WTC11 (cell line): ENCODE results near the gene CORO1A. TPM values are rescaled to one million over a fixed set of nuclear protein-coding genes. Genes with fewer than 3 reads are reported as not detected.
A peak's percentile ranks its signal among the peaks of the same experiment; 100 is the strongest.
"Not testable (repeated sequence)": the region's sequence is repeated elsewhere in the genome, so short reads cannot be mapped to it uniquely, and the experiment has no call there.

Source experiments
- ATAC-seq: fragments of 200-7000 bp; cut with Tn5 transposase; 2 replicates; pipeline ENCODE4 v1.10.0; 2021; ENCODE audit warnings: mild to moderate bottlenecking, moderate library complexity
- CTCF ChIA-PET: fragments of 300-600 bp; sonication (Branson Sonifier 250); formaldehyde crosslinking; loops from one replicate; lab custom pipeline; 2021; ENCODE audit warnings: antibody characterized with exemption; lab: Charles Lee
- POLR2A ChIA-PET: fragments of 350-600 bp; sonication (Branson Sonifier 250); formaldehyde crosslinking; loops from one replicate; lab custom pipeline; 2021; ENCODE audit warnings: antibody characterized with exemption; lab: Charles Lee
- DNase-seq: peaks from one replicate; pipeline ENCODE4 v3.0.0; 2021; ENCODE audit warnings: low spot score
- H3K27ac Mint-ChIP-seq: 2 replicates; pipeline ENCODE4 v1.8.0; 2021; ENCODE audit warnings: mixed read lengths
- H3K27me3 Mint-ChIP-seq: 2 replicates; pipeline ENCODE4 v1.8.0; 2021; ENCODE audit warnings: low read depth, mild to moderate bottlenecking, moderate library complexity, mixed read lengths
- H3K36me3 Mint-ChIP-seq: 2 replicates; pipeline ENCODE4 v1.8.0; 2021; ENCODE audit warnings: mixed read lengths
- H3K4me1 Mint-ChIP-seq: 2 replicates; pipeline ENCODE4 v1.8.0; 2022; ENCODE audit warnings: mixed read lengths
- H3K4me3 Mint-ChIP-seq: 2 replicates; pipeline ENCODE4 v1.8.0; 2021; ENCODE audit warnings: mild to moderate bottlenecking, moderate library complexity, mixed read lengths
- H3K9me3 Mint-ChIP-seq: 2 replicates; pipeline ENCODE4 v1.8.0; 2021; ENCODE audit warnings: mixed read lengths
- GTF2I ChIP-seq: fragments of 250-450 bp; sonication (Bioruptor Pico); conservative IDR thresholded peaks from 2 replicates; pipeline ENCODE4 v1.4.0; 2021; ENCODE audit warnings: mild to moderate bottlenecking
- NFYB ChIP-seq: sonication (generic); formaldehyde crosslinking; conservative IDR thresholded peaks from 2 replicates; pipeline ENCODE4 v1.8.0; 2022; ENCODE audit warnings: low read depth, missing genetic modification reagents
- NR3C1 ChIP-seq: sonication (generic); formaldehyde crosslinking; conservative IDR thresholded peaks from 2 replicates; pipeline ENCODE4 v1.8.1; 2023; ENCODE audit warnings: low read depth, mild to moderate bottlenecking, missing genetic modification reagents
- TEAD4 ChIP-seq: sonication (generic); formaldehyde crosslinking; IDR thresholded peaks from 2 replicates; pipeline ENCODE4 v1.8.0; 2022; ENCODE audit warnings: mild to moderate bottlenecking, missing genetic modification reagents
- ZNF232 ChIP-seq: sonication (generic); formaldehyde crosslinking; IDR thresholded peaks from 2 replicates; pipeline ENCODE4 v1.8.0; 2022; ENCODE audit warnings: mild to moderate bottlenecking, missing genetic modification reagents
- ZNF396 ChIP-seq: fragments of 250-450 bp; sonication (Bioruptor Pico); IDR thresholded peaks from 2 replicates; pipeline ENCODE4 v1.8.0; 2021; ENCODE audit warnings: mild to moderate bottlenecking, moderate library complexity, borderline replicate concordance
- total RNA-seq: library from RNA; stranded (reverse); gene quantifications from 3 replicates; pipeline ENCODE4 v1.2.3, GENCODE V29; 2021
- TF ChIP-seq, protein P1 (sequence below): sonication (generic); formaldehyde crosslinking; IDR thresholded peaks from 2 replicates; pipeline ENCODE4 v1.8.0; 2023; ENCODE audit warnings: mild to moderate bottlenecking, missing genetic modification reagents
- TF ChIP-seq, protein P2 (sequence below): sonication (generic); formaldehyde crosslinking; conservative IDR thresholded peaks from 2 replicates; pipeline ENCODE4 v1.8.1; 2022; ENCODE audit warnings: mild to moderate bottlenecking, missing genetic modification reagents
- TF ChIP-seq, protein P3 (sequence below): fragments of 200-600 bp; IDR thresholded peaks from 2 replicates; pipeline ENCODE4 v1.8.0; 2022; ENCODE audit warnings: antibody characterized with exemption

The CORO1A gene
- total RNA-seq, 1 experiment from 2014 or later: 10.0 TPM

DNA sequence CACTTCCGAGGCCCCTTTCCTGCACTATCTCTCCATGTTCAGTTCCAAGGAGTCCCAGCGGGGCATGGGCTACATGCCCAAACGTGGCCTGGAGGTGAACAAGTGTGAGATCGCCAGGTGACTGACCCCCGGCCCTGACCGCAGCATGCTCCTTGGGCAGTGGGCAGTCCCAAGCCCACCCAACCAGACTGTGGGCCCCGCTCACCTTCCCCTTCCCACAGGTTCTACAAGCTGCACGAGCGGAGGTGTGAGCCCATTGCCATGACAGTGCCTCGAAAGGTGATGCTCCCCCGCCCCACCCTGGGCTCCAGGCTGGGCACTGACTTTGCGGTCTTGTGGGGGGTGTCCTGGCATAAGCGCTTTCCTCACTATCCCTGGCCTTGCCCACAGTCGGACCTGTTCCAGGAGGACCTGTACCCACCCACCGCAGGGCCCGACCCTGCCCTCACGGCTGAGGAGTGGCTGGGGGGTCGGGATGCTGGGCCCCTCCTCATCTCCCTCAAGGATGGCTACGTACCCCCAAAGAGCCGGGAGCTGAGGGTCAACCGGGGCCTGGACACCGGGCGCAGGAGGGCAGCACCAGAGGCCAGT, 4.7 kb downstream of the CORO1A start (continued):
- TF ChIP-seq, protein P1, sequence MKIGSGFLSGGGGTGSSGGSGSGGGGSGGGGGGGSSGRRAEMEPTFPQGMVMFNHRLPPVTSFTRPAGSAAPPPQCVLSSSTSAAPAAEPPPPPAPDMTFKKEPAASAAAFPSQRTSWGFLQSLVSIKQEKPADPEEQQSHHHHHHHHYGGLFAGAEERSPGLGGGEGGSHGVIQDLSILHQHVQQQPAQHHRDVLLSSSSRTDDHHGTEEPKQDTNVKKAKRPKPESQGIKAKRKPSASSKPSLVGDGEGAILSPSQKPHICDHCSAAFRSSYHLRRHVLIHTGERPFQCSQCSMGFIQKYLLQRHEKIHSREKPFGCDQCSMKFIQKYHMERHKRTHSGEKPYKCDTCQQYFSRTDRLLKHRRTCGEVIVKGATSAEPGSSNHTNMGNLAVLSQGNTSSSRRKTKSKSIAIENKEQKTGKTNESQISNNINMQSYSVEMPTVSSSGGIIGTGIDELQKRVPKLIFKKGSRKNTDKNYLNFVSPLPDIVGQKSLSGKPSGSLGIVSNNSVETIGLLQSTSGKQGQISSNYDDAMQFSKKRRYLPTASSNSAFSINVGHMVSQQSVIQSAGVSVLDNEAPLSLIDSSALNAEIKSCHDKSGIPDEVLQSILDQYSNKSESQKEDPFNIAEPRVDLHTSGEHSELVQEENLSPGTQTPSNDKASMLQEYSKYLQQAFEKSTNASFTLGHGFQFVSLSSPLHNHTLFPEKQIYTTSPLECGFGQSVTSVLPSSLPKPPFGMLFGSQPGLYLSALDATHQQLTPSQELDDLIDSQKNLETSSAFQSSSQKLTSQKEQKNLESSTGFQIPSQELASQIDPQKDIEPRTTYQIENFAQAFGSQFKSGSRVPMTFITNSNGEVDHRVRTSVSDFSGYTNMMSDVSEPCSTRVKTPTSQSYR: no peak
- TF ChIP-seq ZNF232 (CRISPR knock-in tag) (no peak), ZNF396 (CRISPR knock-in tag) (no peak), NFYB (CRISPR knock-in tag) (no peak), GTF2I (CRISPR knock-in tag) (no peak), NR3C1 (CRISPR knock-in tag) (no peak), TEAD4 (CRISPR knock-in tag) (no peak)
- TF ChIP-seq, protein P2, sequence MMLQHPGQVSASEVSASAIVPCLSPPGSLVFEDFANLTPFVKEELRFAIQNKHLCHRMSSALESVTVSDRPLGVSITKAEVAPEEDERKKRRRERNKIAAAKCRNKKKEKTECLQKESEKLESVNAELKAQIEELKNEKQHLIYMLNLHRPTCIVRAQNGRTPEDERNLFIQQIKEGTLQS (CRISPR knock-in tag): no peak
- TF ChIP-seq, protein P3, sequence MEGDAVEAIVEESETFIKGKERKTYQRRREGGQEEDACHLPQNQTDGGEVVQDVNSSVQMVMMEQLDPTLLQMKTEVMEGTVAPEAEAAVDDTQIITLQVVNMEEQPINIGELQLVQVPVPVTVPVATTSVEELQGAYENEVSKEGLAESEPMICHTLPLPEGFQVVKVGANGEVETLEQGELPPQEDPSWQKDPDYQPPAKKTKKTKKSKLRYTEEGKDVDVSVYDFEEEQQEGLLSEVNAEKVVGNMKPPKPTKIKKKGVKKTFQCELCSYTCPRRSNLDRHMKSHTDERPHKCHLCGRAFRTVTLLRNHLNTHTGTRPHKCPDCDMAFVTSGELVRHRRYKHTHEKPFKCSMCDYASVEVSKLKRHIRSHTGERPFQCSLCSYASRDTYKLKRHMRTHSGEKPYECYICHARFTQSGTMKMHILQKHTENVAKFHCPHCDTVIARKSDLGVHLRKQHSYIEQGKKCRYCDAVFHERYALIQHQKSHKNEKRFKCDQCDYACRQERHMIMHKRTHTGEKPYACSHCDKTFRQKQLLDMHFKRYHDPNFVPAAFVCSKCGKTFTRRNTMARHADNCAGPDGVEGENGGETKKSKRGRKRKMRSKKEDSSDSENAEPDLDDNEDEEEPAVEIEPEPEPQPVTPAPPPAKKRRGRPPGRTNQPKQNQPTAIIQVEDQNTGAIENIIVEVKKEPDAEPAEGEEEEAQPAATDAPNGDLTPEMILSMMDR: no peak

DNA sequence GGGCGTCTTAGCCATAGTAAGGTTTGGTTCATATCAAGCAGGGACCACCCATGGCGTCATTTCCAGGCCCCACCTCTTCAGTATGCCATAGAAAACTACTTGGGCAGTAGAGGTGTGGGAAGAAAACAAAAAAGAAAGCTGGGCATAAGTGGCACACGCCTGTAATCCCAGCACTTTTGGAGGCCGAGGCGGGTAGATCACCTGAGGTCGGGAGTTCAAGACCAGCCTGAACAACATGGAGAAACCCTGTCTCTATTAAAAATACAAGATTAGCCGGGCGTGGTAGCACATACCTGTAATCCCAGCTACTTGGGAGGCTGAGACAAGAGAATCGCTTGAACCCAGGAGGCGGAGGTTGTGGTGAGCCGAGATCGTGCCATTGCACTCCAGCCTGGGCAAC, 7.8 kb downstream of the CORO1A start:
- H3K27me3 Mint-ChIP-seq, H3K36me3 Mint-ChIP-seq, H3K27ac Mint-ChIP-seq, DNase-seq, H3K4me1 Mint-ChIP-seq, POLR2A ChIA-PET, H3K4me3 Mint-ChIP-seq, ATAC-seq, CTCF ChIA-PET, H3K9me3 Mint-ChIP-seq: not testable (repeated sequence)

DNA sequence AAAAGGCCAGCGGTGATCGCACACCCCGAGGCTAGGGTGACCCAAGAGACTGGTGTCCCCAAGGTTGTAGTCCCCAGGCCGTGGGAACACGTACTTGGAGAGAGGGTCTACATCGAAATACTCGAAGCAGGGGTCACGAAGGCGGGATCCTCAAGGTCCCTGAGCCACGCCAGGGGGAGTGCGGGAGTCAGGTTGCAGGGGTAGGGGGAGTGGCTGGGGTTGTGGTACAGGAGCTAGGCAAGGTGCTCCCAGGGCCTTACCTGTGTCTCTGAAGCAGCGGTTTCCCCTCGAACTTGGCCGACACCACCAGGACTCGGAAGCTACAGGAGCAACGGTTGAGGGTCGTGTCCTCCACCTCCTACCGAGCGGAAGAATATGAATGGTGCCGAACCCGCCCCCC, 9.7 kb downstream of the CORO1A start:
- H3K36me3 Mint-ChIP-seq, H3K27me3 Mint-ChIP-seq, H3K9me3 Mint-ChIP-seq, POLR2A ChIA-PET, H3K4me1 Mint-ChIP-seq, CTCF ChIA-PET, DNase-seq, H3K4me3 Mint-ChIP-seq, H3K27ac Mint-ChIP-seq: not testable (repeated sequence)
- peak; percentile 40 for ATAC-seq

DNA sequence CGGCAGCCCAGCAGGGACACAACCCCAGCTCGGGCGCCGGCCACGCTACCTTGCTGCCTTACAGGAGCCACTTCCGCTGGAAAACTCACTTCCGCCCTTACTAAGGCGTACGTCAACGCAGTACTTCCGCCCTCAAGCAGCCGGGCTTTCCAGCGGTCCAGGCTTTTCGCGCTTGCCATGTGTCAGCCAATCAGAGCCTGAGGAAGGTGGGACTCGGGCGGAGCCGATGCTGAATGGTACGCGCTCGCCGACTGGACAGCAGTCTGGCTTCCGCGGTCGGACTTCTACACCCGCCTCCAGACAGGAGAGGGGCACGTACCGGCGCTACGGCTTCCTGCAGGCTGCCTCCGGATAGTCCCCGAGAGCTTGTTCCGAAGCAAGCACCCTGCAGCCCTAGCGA, 10.2 kb downstream of the CORO1A start, which contains the start of the genes BOLA2B and SLX1A:
BOLA2B (minus strand) TSS at position 52 of the 400 bp plus-strand sequence. CDS start 71 bp downstream, outside the sequence.
SLX1A (plus strand) TSS at position 261 of the 400 bp plus-strand sequence. CDS start 210 bp downstream, outside the sequence.
- peak; percentile 90 for ATAC-seq
- H3K27me3 Mint-ChIP-seq, H3K27ac Mint-ChIP-seq, CTCF ChIA-PET, DNase-seq, POLR2A ChIA-PET, H3K36me3 Mint-ChIP-seq, H3K4me1 Mint-ChIP-seq, H3K4me3 Mint-ChIP-seq, H3K9me3 Mint-ChIP-seq: not testable (repeated sequence)

DNA sequence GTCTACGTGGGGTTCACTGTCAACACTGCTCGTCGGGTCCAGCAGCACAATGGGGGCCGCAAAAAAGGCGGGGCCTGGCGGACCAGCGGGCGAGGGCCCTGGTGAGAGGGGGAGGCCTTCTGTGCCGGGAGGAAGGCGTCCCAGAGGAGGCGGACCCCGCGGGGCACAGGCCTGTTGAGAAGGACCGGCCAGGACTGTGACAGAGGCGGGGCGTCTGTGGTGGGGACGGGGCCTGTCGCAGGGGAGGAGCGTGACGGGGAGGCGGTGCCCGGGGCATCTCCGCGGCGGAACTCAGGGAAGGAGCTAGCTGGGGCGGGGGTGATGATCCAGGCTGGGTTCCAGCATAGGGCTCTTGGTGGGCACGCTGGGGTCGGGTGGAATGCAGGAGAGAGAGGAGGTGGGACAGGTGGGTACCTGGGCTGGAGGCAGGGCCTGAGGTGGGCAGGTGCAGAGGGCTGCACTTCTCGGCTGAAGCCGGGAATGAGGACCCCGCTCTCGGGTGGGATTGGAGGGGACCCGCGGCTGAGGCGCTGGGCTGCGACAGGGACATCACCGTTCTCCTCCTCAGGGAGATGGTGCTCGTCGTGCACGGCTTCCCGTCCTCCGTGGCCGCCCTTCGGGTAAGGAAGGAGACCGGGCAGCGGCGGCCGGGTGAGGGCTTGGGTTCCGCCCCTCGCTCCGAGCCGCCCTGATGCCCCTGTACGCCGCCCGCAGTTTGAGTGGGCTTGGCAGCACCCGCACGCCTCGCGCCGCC, 10.9 kb downstream of the CORO1A start:
- ATAC-seq: peak; percentile 74
- H3K27me3 Mint-ChIP-seq, H3K4me3 Mint-ChIP-seq, DNase-seq, CTCF ChIA-PET, H3K9me3 Mint-ChIP-seq, H3K4me1 Mint-ChIP-seq, H3K36me3 Mint-ChIP-seq, POLR2A ChIA-PET, H3K27ac Mint-ChIP-seq: not testable (repeated sequence)

DNA sequence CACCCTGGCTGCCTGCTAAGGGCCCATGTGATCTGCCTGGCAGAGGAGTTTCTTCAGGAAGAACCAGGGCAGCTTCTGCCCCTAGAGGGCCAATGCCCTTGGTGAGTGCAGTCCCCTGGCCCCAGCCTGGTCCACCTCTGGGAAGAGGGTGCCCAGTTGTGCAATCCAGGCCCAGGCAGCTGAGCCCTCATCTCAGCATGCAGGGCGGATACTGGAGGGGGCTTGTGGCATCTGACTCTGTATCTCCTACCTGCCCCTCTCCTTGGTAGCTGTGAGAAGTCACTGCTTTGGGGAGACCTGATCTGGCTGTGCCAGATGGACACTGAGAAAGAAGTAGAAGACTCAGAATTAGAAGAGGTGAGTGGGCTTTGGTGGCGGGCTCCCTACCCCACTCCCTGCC, 13.6 kb downstream of the CORO1A start:
- DNase-seq, CTCF ChIA-PET, H3K27ac Mint-ChIP-seq, H3K4me1 Mint-ChIP-seq, ATAC-seq, H3K27me3 Mint-ChIP-seq, H3K9me3 Mint-ChIP-seq, POLR2A ChIA-PET, H3K4me3 Mint-ChIP-seq, H3K36me3 Mint-ChIP-seq: not testable (repeated sequence)

DNA sequence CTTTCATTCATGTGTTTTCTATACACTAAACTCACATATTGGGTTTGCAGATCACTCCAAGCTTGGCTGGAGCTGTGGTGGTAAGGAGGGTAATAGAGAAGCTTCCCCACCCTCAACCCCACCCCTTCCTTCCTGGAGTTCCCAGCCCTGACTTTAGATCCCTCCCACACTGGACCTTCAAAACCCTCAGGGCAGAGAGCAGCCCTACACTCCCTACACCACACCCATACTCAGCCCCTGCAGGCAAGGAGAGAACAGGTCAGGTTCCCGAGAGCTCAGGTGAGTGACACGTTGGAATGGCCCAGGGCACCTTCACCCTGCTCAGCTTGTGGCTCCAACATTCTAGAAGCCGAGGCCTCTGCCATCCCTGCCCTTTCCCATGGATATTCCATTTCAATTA, 15.6 kb downstream of the CORO1A start, which contains the start of gene SULT1A3:
SULT1A3 (plus strand) TSS at position 207 of the 400 bp plus-strand sequence. CDS start 1,474 bp downstream, outside the sequence.
- POLR2A ChIA-PET, H3K4me3 Mint-ChIP-seq, CTCF ChIA-PET, H3K27ac Mint-ChIP-seq, H3K36me3 Mint-ChIP-seq, DNase-seq, H3K4me1 Mint-ChIP-seq, H3K27me3 Mint-ChIP-seq, H3K9me3 Mint-ChIP-seq: not testable (repeated sequence)
- peak; percentile 54 for ATAC-seq

DNA sequence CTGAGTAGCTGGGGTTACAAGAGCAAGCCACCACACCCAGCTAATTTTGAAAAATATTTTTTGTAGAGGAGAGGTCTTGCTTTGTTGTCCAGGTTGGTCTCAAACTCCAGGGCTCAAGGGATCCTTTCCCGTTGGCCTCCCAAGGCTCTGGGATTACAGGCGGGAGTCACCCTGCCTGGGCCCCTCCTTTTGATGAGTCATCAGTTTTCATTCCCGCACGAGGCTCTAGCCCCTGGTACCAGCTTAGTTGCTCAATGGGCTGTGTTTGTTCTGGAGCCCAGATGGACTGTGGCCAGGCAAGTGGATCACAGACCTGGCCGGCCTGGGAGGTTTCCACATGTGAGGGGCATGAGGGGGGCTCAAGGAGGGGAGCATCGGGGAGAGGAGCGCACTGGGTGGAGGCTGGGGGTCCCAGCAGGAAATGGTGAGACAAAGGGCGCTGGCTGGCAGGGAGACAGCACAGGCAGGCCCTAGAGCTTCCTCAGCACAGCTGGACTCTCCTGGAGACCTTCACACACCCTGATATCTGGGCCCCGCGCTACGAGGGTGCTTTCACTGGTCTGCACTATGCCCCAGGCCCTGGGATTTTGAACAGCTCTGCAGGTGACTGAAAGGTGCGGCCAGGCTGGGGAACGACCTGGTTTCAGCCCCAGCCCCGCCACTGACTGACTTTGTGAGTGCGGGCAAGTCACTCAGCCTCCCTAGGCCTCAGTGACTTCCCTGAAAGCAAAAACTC, 16.4 kb downstream of the CORO1A start:
- H3K27ac Mint-ChIP-seq, H3K27me3 Mint-ChIP-seq, DNase-seq, H3K9me3 Mint-ChIP-seq, POLR2A ChIA-PET, H3K36me3 Mint-ChIP-seq, CTCF ChIA-PET, H3K4me3 Mint-ChIP-seq, H3K4me1 Mint-ChIP-seq: not testable (repeated sequence)
- ATAC-seq: peak; percentile 22
